NCI-H1417 treated with DMSO at 0.1 percent for 48 hours (cell line): Measurements from ENCODE around the gene DHX16.
A peak's percentile ranks its signal among the peaks of the same experiment; 100 is the strongest.

Source experiments
- DNase-seq: peaks from one replicate; lab custom pipeline; 2025; lab: John Stamatoyannopoulos, UW

The DHX16 gene

DNA sequence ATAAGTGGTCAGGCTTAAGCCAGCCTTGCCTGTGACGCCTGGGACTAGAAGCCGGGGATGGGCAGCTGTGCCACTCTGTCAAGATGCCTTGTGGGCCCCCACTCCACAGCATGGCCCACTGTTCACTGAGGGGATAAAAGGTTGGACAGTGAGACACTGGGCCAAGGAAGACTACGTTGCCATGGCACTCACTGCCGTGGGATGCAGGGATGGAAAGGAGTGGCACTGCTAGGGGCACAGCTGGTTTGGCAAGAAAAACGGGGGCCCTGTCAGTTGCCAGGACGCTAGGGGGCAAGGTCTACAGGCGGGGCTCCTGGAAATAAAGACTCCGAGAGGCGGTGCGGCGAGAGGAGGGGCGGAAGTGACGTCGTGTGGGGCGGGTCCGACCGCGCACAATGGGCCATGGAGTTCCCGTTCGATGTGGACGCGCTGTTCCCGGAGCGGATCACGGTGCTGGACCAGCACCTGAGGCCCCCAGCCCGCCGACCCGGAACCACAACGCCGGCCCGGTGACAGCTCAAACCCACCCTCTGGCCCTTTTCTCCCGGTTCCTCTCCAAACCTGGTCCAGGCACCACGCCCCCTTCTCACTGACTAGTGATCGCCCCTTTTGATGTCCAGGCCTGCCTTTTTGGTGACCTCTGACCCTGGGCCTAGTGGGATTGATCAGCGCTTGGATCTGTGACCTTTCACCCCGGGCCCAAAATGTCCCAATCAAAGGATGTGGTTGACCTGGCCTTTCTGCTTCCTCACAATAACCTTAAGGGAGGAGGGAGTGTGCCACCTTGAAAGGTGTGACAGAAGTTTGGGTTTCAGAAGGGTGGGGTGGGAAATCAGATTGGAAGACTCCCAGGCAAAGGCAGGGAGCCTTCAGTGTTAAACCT is 46.1 kb downstream of the DHX16 start, which contains the start of gene ATAT1:
Gene ATAT1 (plus strand): TSS at position 391 of the 883 bp plus-strand sequence.
- DNase-seq = no peak

- DNase-seq = no peak
Measured at GRCh38 chr6:30625511-30625910, 47.3 kb downstream of the DHX16 start.

- DNase-seq = no peak
Measured at GRCh38 chr6:30619561-30619960, 53.2 kb downstream of the DHX16 start.

DNA sequence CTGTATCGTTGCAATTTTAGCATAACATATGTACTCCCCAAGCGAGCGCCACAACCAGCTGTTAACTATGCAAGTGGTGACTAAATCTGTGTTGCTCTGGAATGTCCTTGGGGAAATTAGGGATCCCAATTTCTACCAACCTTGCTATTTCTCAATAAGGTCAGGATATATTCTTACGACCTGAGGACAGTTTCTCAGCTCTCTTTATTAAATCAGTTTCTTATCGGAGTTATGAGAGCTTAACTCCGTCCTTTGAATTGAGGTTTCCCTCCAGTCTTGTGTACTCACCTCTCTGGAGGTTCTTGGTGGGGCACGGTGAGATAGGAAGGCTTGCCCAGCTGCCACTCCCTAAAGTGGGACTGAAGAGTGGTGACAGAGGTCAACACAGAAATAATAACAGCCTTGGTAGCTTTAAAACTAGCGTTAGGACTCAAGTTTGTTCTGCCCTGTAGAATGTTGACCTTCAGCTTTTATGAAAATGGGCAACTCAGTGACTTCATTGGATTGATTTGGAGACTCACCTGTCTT is 54.5 kb downstream of the DHX16 start:
- no peak for DNase-seq

DNA sequence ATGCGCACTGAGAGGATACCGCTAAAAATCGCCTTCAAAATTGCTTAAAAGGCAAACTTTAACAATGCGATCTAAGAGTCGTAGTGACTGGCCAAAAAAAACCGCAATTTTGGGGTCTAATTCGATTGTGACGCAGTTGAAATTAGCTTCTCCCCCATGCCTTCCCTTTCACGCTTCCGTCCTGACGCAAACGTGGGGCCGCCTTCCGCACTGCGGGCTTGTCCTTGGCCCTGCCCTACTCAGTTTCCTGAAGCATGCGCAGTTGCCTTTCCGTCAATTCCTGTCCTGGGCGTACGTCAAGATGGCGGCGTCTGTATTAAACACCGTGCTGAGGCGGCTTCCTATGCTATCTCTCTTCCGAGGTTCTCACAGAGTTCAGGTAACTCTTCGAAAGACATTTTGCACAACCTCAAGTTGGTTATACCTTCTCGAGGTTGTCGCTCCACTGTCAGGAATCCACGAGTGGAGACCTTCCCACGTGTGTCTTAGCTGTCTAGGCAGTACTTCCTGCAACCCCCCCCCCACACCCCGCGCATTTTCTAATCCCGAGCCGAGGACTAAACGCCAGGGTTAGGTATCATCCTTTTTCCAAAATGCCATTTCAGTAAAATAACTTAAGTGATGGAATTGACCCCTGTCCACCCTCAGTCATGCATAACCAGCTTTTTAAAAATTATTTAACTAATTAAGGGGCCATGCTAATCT is 55.1 kb downstream of the DHX16 start, which contains the start of gene MRPS18B:
Gene MRPS18B (plus strand): TSS at position 276 of the 705 bp plus-strand sequence. CDS start 26 bp downstream, at position 302.
- peak; percentile 97 for DNase-seq

DNA sequence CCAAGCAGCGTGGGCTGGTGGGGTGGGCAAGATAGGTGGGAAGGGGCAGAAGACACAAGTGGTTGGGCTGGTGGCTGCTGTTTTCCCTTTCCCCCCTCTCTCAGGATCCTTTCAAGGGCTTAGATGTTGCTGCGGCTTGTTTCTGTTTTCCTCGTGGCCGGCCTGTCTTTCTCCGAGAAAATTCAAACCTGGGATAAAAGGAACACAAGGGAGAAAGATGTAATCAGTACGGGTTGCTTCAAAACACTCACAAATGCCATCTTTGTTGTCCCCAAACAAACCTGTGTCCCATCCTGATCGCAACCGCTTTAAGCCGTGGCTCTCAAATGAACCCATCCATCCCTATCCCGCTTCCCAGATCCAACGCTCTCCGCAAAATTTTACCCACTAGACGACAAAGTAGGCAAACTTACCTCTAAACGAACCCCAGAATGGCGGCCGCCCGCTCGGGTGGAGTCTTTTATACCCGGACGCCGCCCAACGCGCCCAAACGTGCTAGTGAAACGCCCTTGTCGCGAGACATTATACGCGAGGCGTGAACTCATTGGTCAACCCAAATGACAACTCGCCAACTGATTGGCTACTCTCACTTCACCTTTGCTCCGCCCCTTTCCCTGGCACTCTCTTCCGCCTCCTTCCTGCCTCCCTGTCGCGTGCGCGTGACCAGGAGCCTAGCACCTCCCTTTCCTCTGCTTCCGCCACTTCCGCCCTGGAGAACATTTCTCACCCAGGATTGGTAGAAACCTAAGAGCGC is 55.8 kb downstream of the DHX16 start, which contains the start of gene PPP1R10:
Gene PPP1R10 (minus strand): TSS at position 433 of the 754 bp plus-strand sequence. CDS start 7,299 bp downstream, outside the sequence.
- peak; percentile 97 for DNase-seq

GRCh38 chr6:30615958-30616810 is 56.6 kb downstream of the DHX16 start:
- no peak for DNase-seq

DNA sequence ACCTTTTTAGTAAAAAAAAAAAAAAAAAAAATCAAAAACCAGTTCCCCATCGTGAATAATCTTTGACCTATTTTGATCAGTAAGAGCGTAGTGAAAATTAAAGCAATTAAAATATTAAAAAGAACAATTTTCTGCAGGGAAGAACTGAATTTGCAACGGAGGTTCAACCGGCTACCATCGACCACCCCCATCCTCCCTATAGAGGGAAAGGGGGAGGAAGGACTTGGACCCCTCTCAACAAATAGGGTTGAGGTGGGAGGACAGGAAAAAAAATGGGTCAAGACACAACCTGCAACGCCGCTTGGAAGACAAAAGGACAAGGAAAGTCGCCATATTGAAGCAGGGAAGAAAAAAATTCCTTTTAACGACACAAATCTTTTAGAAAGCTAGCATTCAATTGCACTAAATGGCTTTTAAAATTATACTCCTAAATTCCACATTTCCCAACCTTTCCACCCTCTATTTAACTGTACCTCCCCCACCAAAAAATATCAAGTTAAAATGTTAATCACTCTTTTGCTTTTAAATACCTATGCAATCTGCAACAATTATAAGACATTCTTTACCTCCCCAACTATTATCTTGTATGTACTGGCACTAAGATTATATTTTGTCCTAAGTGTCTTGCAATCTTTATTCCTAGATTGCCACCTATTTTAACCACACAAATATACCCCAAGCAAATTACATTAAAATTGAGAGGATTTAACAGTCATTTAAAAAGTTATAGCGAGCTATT is 57.4 kb downstream of the DHX16 start:
- no peak for DNase-seq

GRCh38 chr6:30614843-30615218 is 58.0 kb downstream of the DHX16 start:
- peak; percentile 88 for DNase-seq

- no peak for DNase-seq
Measured at GRCh38 chr6:30614044-30614842, 58.6 kb downstream of the DHX16 start.

GRCh38 chr6:30613251-30614043 is 59.4 kb downstream of the DHX16 start:
- DNase-seq = no peak

- DNase-seq = no peak
Measured at GRCh38 chr6:30612687-30613248, 60.0 kb downstream of the DHX16 start.

DNA sequence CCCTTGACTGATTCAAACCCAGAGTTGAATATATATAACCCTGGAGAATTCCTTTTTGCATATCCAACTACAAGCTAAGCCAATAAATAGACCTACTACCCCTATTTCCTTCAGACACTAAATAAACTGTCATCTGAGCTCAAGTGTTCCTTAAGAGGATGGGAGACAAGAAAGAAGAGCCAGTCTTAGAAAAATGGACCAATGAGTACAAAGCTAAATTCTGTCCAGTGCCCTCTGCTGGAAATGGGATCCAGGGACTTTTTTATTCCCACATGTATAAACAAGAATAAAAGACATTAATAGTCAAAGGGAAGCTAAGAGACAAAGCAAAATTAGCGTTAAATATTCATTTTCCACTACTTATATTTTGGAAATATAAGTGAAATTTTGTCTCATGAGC is 60.6 kb downstream of the DHX16 start:
- DNase-seq = no peak

GRCh38 chr6:30611856-30612194 is 61.0 kb downstream of the DHX16 start:
- DNase-seq = no peak

GRCh38 chr6:30611150-30611855 is 61.5 kb downstream of the DHX16 start:
- no peak for DNase-seq

DNA sequence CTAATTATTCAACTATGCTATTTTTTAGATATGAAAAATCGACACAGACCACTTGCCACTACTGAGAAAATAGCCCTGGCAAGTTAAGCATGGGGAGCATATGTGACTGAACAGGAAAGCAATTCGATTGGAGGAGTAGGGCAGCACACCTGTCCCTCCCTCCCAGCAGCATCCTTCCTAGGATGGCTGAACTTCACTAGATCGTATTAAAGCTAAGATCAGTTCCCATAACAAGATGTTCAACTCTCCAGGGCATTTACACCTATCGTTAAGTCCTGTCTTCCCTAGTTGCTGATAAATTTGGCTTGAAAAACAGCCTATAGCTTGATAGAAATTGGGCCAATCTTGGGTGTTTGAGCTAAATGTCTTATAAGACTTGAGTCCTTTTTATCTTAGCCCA is 62.7 kb downstream of the DHX16 start:
- DNase-seq = no peak

DNA sequence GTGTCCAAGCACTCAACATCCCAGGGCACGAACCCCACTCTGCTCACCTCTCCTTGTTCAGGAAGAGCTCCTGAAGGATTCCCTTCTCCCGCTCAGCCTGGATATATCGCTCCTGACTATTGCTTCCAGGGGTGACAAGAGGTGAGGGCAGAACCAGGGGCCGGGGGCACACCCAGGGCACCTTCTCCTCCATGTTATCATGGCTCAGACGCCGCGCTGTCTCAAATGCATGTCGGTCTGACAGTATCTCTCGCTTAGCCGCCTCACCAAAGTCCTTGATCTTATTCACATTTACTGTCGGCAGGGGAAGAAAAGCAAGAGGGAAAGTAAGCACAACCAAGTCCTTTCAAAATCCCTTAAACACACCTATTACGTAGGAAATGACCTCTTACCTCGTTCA is 68.8 kb downstream of the DHX16 start:
- DNase-seq = no peak
